ENCODE measurements around the gene BMAL1. TPM values are rescaled to one million over a fixed set of nuclear protein-coding genes. Genes with fewer than 3 reads are reported as not detected.

The BMAL1 gene
- total RNA-seq, 1 donor from 2014 or later: 26.5 TPM

GRCh38 chr11:13237761-13238160 is 39.8 kb upstream of the BMAL1 start:
- no peaks in the 10 kb centered on the region for H3K9me3 ChIP-seq (ENCODE audit: low read depth)
- H4K20me1 ChIP-seq (ENCODE audit: low read depth): no peaks in the 10 kb centered on the region
- H3K4me3 ChIP-seq: no peak overlapping the region
- H2AFZ ChIP-seq (replicated peaks): no peak overlapping the region
- no peaks in the 10 kb centered on the region for H3F3A ChIP-seq (ENCODE audit: low read depth)
- Mint-ChIP-seq H3K27ac (no peak overlapping the region), H3K27me3 (ENCODE audit: insufficient read depth, low read depth) (peaks cover 6% of the 10 kb centered on the region), H3K4me1 (peaks cover 4% of the 10 kb centered on the region), H3K9me3 (no peaks in the 10 kb centered on the region), H3K4me3 (no peak overlapping the region), H3K36me3 (no peaks in the 10 kb centered on the region)
- H3K79me2 ChIP-seq (ENCODE audit: low read depth): no peaks in the 10 kb centered on the region
- H3K4me2 ChIP-seq: no peak overlapping the region
- H3K27ac ChIP-seq: no peak overlapping the region
- no peak for DNase-seq (ENCODE audit: low spot score)
- no peak overlapping the region for H3K9ac ChIP-seq
- no peaks in the 10 kb centered on the region for H3K27me3 ChIP-seq
- no peaks in the 10 kb centered on the region for H3K36me3 ChIP-seq
- no peaks in the 10 kb centered on the region for H3K4me1 ChIP-seq
- TF ChIP-seq EZH2 (IDR thresholded peaks at IDR 0.05) (no peak), EZH2phosphoT487 (IDR thresholded peaks at IDR 0.05) (no peak), CTCF (IDR thresholded peaks at IDR 0.05) (no peak)

- no peak overlapping the region for H3K27ac ChIP-seq
- no peaks in the 10 kb centered on the region for H3K4me1 ChIP-seq
- peaks cover 5% of the 10 kb centered on the region for H3K27me3 Mint-ChIP-seq (ENCODE audit: insufficient read depth, low read depth)
- H3K27ac Mint-ChIP-seq: no peak overlapping the region
- H3K4me3 Mint-ChIP-seq: no peak overlapping the region
- H3K27me3 ChIP-seq: no peaks in the 10 kb centered on the region
- no peaks in the 10 kb centered on the region for H3F3A ChIP-seq (ENCODE audit: low read depth)
- peak overlapping the region; percentile 14 for H2AFZ ChIP-seq (replicated peaks)
- H4K20me1 ChIP-seq (ENCODE audit: low read depth): no peaks in the 10 kb centered on the region
- no peaks in the 10 kb centered on the region for H3K4me1 Mint-ChIP-seq
- peak; percentile 78 for DNase-seq (ENCODE audit: low spot score)
- TF ChIP-seq EZH2phosphoT487 (IDR thresholded peaks at IDR 0.05) (no peak), CTCF (IDR thresholded peaks at IDR 0.05) (peak; percentile 96)
- H3K36me3 ChIP-seq: no peaks in the 10 kb centered on the region
- H3K79me2 ChIP-seq (ENCODE audit: low read depth): no peaks in the 10 kb centered on the region
- no peaks in the 10 kb centered on the region for H3K36me3 Mint-ChIP-seq
- no peak overlapping the region for H3K9ac ChIP-seq
- no peak overlapping the region for H3K4me3 ChIP-seq
- H3K9me3 Mint-ChIP-seq: no peaks in the 10 kb centered on the region
- no peak overlapping the region for H3K4me2 ChIP-seq
- H3K9me3 ChIP-seq (ENCODE audit: low read depth): no peaks in the 10 kb centered on the region
Observed at GRCh38 chr11:13238879-13239514, 38.6 kb upstream of the BMAL1 start.

GRCh38 chr11:13242564-13242963 is 35.0 kb upstream of the BMAL1 start:
- H3K4me1 Mint-ChIP-seq: no peaks in the 10 kb centered on the region
- no peaks in the 10 kb centered on the region for H3K9me3 Mint-ChIP-seq
- TF ChIP-seq EZH2 (IDR thresholded peaks at IDR 0.05) (no peak), EZH2phosphoT487 (IDR thresholded peaks at IDR 0.05) (no peak), CTCF (IDR thresholded peaks at IDR 0.05) (no peak)
- no peak overlapping the region for H3K27ac Mint-ChIP-seq
- Histone ChIP-seq H3K4me1 (no peaks in the 10 kb centered on the region), H3K4me2 (no peak overlapping the region), H4K20me1 (ENCODE audit: low read depth) (no peaks in the 10 kb centered on the region), H3K27ac (no peak overlapping the region), H3K79me2 (ENCODE audit: low read depth) (no peaks in the 10 kb centered on the region), H3K4me3 (no peak overlapping the region), H3K27me3 (no peaks in the 10 kb centered on the region), H3K9me3 (ENCODE audit: low read depth) (no peaks in the 10 kb centered on the region), H2AFZ (replicated peaks) (no peak overlapping the region), H3F3A (ENCODE audit: low read depth) (no peaks in the 10 kb centered on the region), H3K36me3 (no peaks in the 10 kb centered on the region), H3K9ac (no peak overlapping the region)
- no peak for DNase-seq (ENCODE audit: low spot score)
- H3K27me3 Mint-ChIP-seq (ENCODE audit: insufficient read depth, low read depth): peaks cover 3% of the 10 kb centered on the region
- H3K36me3 Mint-ChIP-seq: no peaks in the 10 kb centered on the region
- H3K4me3 Mint-ChIP-seq: no peak overlapping the region

Measured in neural progenitor cell (in vitro differentiated cells).